HG03108 (cell line): ENCODE measurements around the gene MYF5.

Source experiments
- ATAC-seq: cut with Tn5 transposase; IDR thresholded peaks from one replicate; pipeline ENCODE4 v1.9.1; 2021; ENCODE audit warnings: moderate library complexity; ENCODE audit not compliant: unreplicated experiment

Gene MYF5

GRCh38 chr12:80707126-80707829 lies 9.4 kb upstream of the MYF5 start, which contains the start of gene MYF6:
Gene MYF6, plus strand, starts transcription at chr12:80707634. Its CDS starts 86 bp downstream, at chr12:80707720.
- no peak for ATAC-seq

GRCh38 chr12:80707830-80708258 lies 8.9 kb upstream of the MYF5 start:
- ATAC-seq: no peak

- ATAC-seq: no peak
Measured at GRCh38 chr12:80708259-80708974, 8.3 kb upstream of the MYF5 start.

GRCh38 chr12:80708975-80709328 lies 7.8 kb upstream of the MYF5 start:
- no peak for ATAC-seq

- ATAC-seq: no peak
Measured at GRCh38 chr12:80709811-80710726, 6.6 kb upstream of the MYF5 start.

- ATAC-seq: no peak
Measured at GRCh38 chr12:80710727-80711449, 5.8 kb upstream of the MYF5 start.

- ATAC-seq: no peak
Measured at GRCh38 chr12:80711866-80712265, 4.8 kb upstream of the MYF5 start.

GRCh38 chr12:80712866-80713265 lies 3.8 kb upstream of the MYF5 start:
- ATAC-seq: no peak

- no peak for ATAC-seq
Measured at GRCh38 chr12:80713419-80713818, 3.3 kb upstream of the MYF5 start.

GRCh38 chr12:80714055-80714454 lies 2.7 kb upstream of the MYF5 start:
- no peak for ATAC-seq

- ATAC-seq: no peak
Measured at GRCh38 chr12:80714846-80715245, 1.9 kb upstream of the MYF5 start.

- no peak for ATAC-seq
Measured at GRCh38 chr12:80715713-80716249, 931 bp upstream of the MYF5 start.

- no peak for ATAC-seq
Measured at GRCh38 chr12:80717856-80718255, 1.1 kb downstream of the MYF5 start.

- ATAC-seq: no peak
Measured at GRCh38 chr12:80720516-80720915, 3.8 kb downstream of the MYF5 start.

- no peak for ATAC-seq
Measured at GRCh38 chr12:80721326-80721725, 4.6 kb downstream of the MYF5 start.

- no peak for ATAC-seq
Measured at GRCh38 chr12:80745851-80746505, 29.3 kb downstream of the MYF5 start.

GRCh38 chr12:80747800-80748199 lies 31.1 kb downstream of the MYF5 start:
- ATAC-seq: no peak

- no peak for ATAC-seq
Measured at GRCh38 chr12:80749456-80749855, 32.7 kb downstream of the MYF5 start.

- no peak for ATAC-seq
Measured at GRCh38 chr12:80752464-80752863, 35.8 kb downstream of the MYF5 start.

GRCh38 chr12:80754274-80754673 lies 37.6 kb downstream of the MYF5 start:
- ATAC-seq: no peak
